Colonic mucosa (tissue), 4 donors: Measurements from ENCODE around the gene CHERP. TPM values are rescaled to one million over a fixed set of nuclear protein-coding genes. Genes with fewer than 3 reads are reported as not detected.
"Not testable (repeated sequence)": the region's sequence is repeated elsewhere in the genome, so short reads cannot be mapped to it uniquely, and the experiment has no call there.

Experiments
- DNase-seq: peaks from one replicate; pipeline ENCODE4 v3.0.0-alpha.2; 2020
- H3K27ac ChIP-seq: fragments of 200-600 bp; one replicate; pipeline ENCODE4 v1.8.0; 2021
- H3K27me3 ChIP-seq: fragments of 200-600 bp; one replicate; pipeline ENCODE4 v1.8.0; 2021
- H3K36me3 ChIP-seq: fragments of 200-600 bp; one replicate; pipeline ENCODE4 v1.8.0; 2021
- H3K4me1 ChIP-seq: fragments of 200-600 bp; one replicate; pipeline ENCODE4 v1.8.0; 2021; ENCODE audit warnings: mild to moderate bottlenecking
- H3K4me3 ChIP-seq: fragments of 200-600 bp; one replicate; pipeline ENCODE4 v1.8.0; 2021
- H3K9ac ChIP-seq, 2 donors: one replicate each; pipeline ENCODE4 v1.7.0; 2013; ENCODE audit warnings: control low read depth in 2 of 2, low read depth in 2 of 2, low read length in 2 of 2
- H3K9me3 ChIP-seq: fragments of 200-600 bp; one replicate; pipeline ENCODE4 v1.8.0; 2021
- CTCF ChIP-seq: fragments of 200-600 bp; IDR thresholded peaks from one replicate; pipeline ENCODE4 v1.8.0; 2022; ENCODE audit warnings: antibody characterized with exemption, mild to moderate bottlenecking
- intact Hi-C: fragments of 100-400 bp; cut with DNase I; formaldehyde crosslinking; loops from one replicate; pipeline ENCODE4 v1.14.1; 2022
- total RNA-seq, 2 donors: library from RNA; stranded (reverse); fragmentation: NEBNext Ultra II Directional in 1 of 2; extraction: Animal tissue kit (Norgen Biotek cat#: 25700) in 1 of 2; gene quantifications; one replicate each; pipeline ENCODE4 v1.2.1, GENCODE V29; 2021
- donor health status: healthy.
- donor health status: DM: no; HTN: no; CAD: no.
- donor health status: DM: no; HTN: no; CAD: no.

CHERP gene
- total RNA-seq, 2 donors from 2014 or later: 35.2 to 54.0 TPM

GRCh38 chr19:16562608-16563025 is 20.4 kb upstream of the CHERP start:
- DNase-seq: no peak
- Histone ChIP-seq H3K4me3 (no peak overlapping the region), H3K27ac (no peak overlapping the region), H3K4me1 (no peaks in the 10 kb centered on the region), H3K9me3 (no peaks in the 10 kb centered on the region), H3K9ac (no peak overlapping the region), H3K27me3 (no peaks in the 10 kb centered on the region), H3K36me3 (peaks cover 7% of the 10 kb centered on the region)
- intact Hi-C loops: no loop called here
- TF ChIP-seq CTCF: no peak

GRCh38 chr19:16561382-16561781 is 19.1 kb upstream of the CHERP start:
- Histone ChIP-seq H3K27me3 (no peaks in the 10 kb centered on the region), H3K4me3 (no peak overlapping the region), H3K27ac (no peak overlapping the region), H3K4me1 (no peaks in the 10 kb centered on the region), H3K36me3 (no peaks in the 10 kb centered on the region), H3K9me3 (no peaks in the 10 kb centered on the region), H3K9ac (no peak overlapping the region)
- intact Hi-C loops: no loop called here
- no peak for TF ChIP-seq CTCF
- no peak for DNase-seq

- Histone ChIP-seq H3K36me3 (no peaks in the 10 kb centered on the region), H3K27me3 (no peaks in the 10 kb centered on the region), H3K4me3 (no peak overlapping the region), H3K9me3 (no peaks in the 10 kb centered on the region), H3K27ac (no peak overlapping the region), H3K9ac (no peak overlapping the region), H3K4me1 (no peaks in the 10 kb centered on the region)
- no peak for TF ChIP-seq CTCF
- intact Hi-C loops: no loop called here
- DNase-seq: no peak
Measured at GRCh38 chr19:16559780-16560276, 17.6 kb upstream of the CHERP start.

- Histone ChIP-seq H3K4me3 (no peak overlapping the region), H3K9ac (no peak overlapping the region), H3K9me3 (no peaks in the 10 kb centered on the region), H3K36me3 (no peaks in the 10 kb centered on the region), H3K27me3 (no peaks in the 10 kb centered on the region), H3K27ac (no peak overlapping the region), H3K4me1 (no peaks in the 10 kb centered on the region)
- no peak for DNase-seq
- TF ChIP-seq CTCF: no peak
- intact Hi-C loops: no loop called here
Measured at GRCh38 chr19:16554776-16555175, 12.5 kb upstream of the CHERP start.

- H3K27ac ChIP-seq, H3K4me1 ChIP-seq, H3K4me3 ChIP-seq, H3K27me3 ChIP-seq, DNase-seq, intact Hi-C loops, H3K9ac ChIP-seq, H3K36me3 ChIP-seq, H3K9me3 ChIP-seq: not testable (repeated sequence)
Measured at GRCh38 chr19:16551902-16552301, 9.7 kb upstream of the CHERP start.

GRCh38 chr19:16548956-16549355 is 6.7 kb upstream of the CHERP start:
- no peak for TF ChIP-seq CTCF
- H3K27ac ChIP-seq: no peak overlapping the region
- H3K4me3 ChIP-seq: no peak overlapping the region
- DNase-seq: no peak
- no peaks in the 10 kb centered on the region for H3K4me1 ChIP-seq
- intact Hi-C loops: no loop called here
- H3K27me3 ChIP-seq: no peaks in the 10 kb centered on the region
- no peak overlapping the region for H3K9ac ChIP-seq
- H3K9me3 ChIP-seq: no peaks in the 10 kb centered on the region
- no peaks in the 10 kb centered on the region for H3K36me3 ChIP-seq
